A204.1 (cell line): Measurements from ENCODE around the gene BRIX1.

ENCODE experiments used
- FAIRE-seq: peaks from 2 replicates; lab custom pipeline; 2012; peaks lifted over from hg19 to GRCh38; lab: Jason Lieb, UNC

The BRIX1 gene, protein sequence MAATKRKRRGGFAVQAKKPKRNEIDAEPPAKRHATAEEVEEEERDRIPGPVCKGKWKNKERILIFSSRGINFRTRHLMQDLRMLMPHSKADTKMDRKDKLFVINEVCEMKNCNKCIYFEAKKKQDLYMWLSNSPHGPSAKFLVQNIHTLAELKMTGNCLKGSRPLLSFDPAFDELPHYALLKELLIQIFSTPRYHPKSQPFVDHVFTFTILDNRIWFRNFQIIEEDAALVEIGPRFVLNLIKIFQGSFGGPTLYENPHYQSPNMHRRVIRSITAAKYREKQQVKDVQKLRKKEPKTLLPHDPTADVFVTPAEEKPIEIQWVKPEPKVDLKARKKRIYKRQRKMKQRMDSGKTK

DNA sequence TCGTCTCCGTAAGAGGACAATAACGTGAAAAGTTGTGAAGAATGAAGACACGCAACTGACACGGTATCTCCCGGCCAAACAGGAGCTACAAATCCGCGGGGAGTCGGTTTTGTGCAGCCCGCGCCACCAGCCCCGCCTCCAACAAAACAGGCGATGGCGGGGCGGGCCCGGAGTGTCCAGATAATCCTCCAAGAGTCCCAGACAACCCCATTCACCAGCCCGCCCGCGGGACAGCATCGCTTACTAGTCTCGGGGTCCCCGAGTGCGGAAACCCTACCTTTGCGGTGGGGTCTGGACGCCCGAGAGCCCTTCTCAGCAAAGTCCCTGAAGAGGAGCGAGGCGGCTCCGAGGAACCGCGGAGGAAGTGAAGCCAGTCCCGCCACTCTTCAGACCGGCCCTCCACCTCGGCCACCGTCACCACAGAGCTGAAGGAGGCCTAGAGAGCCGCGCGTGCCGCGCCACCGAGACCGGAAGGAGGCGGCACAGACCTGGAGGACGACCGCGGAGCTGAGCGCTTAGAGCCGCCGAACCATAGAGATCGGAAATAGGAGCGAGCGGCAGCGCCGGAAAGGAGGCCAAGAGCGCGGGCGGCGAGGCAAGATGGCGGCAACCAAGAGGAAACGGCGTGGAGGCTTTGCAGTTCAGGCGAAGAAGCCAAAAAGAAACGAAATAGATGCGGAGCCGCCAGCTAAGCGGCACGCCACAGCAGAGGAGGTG lies at the start of gene BRIX1, which contains the start of gene RAD1:
TSS of gene BRIX1 (plus strand) at position 573 of the 717 bp plus-strand sequence. CDS start at position 601, 28 bp downstream.
TSS of gene RAD1 (minus strand) at position 366 of the 717 bp plus-strand sequence. CDS start 612 bp downstream, outside the sequence.
- FAIRE-seq, result peak; percentile 89

DNA sequence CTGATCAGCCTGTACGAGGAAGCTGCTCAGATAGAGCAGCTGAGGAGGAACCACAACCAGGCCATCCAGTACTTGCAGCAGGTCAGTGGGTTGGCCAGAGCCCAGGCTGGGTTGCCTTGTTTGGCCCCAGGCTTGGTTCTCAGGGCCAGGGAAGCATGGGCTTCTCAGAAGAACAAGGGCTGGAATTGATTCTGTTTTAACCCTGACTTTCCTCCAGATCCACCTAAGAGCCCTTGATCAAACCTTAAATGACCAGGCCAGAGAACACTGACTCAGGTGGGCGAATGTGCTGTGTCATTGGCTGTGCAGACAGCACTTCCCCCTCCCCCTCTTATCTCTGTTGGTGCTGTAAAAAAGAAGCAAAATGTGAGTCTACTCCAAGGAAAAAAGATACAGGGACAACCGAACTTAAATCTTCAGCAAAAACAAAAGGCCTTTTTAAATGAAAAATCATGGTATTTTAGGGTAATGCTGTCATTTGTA lies 48.5 kb upstream of the BRIX1 start:
- FAIRE-seq, result no peak

DNA sequence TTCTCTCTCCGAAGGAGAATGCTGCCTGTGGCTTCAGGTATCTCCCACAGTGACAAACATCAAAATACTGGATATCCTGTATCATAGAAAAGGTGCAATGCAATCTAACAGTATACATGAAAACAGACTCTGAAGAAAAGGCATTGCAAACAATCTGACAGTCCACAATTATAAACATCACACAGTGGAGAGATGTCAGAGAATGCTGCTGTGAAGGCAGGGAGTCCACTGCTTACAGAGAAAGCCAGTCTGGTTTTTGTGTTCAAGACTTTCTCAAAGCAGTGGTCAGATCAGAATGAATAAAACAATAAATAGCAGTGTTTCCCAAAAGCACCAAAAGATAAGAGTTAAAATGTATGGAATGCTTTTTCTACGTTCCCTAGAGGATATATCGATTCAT lies 47.9 kb upstream of the BRIX1 start:
- FAIRE-seq, result no peak

DNA sequence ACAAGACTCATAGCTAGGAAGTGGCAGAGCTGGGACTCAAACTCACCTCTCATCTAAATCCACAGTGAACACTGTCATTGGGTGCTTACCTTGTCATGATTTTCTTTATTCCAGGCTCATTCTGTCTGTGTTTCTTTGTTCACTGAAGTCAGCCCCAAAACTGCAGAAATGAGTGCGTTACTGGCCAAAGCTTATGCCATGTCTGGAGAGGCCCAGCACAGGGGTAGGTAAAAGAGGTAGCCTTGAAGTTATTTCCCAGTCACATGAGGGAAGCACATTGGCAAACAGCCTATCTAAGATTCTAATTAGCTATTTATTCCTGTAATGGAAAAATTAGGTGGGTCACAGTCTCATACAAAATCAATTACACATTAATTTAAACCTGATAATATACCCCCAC lies 46.7 kb upstream of the BRIX1 start:
- FAIRE-seq, result no peak

DNA sequence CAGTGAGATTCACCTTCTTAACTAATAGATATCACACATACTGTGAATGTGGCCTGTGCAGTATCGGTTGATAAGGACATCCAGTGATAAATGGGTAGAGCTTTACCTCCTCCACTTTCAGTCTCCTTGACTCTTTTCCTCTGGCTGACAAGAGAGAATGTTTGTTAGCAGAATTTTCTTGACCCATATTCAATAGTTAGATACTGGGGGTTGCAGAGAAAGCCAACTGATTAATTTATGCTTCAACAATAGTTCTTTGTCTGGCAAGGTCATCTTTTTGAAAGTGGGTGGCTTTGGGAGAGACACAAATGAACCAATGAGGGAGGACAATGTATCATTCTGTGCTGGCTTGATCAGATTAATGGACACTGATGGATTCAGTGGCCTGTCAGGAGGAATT lies 46.3 kb upstream of the BRIX1 start:
- no peak for FAIRE-seq

DNA sequence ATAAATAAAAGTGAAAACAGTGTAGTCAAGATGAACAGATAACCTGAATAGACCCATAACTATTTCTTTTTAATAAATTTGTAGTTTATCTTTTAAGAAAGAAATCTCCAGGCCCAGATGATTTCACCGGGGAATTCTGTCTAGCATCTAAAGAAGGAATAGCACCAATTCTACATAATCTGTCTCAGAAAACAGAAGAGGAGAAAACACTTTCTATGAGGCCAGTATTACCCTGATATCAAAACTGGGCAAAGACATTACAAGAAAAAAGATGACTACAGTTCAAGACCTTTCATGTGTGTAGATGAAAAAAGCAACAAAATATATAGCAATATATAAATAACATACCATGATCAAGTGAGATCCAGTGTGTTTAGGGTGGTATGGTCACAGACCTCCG lies 45.1 kb upstream of the BRIX1 start:
- FAIRE-seq, result no peak

DNA sequence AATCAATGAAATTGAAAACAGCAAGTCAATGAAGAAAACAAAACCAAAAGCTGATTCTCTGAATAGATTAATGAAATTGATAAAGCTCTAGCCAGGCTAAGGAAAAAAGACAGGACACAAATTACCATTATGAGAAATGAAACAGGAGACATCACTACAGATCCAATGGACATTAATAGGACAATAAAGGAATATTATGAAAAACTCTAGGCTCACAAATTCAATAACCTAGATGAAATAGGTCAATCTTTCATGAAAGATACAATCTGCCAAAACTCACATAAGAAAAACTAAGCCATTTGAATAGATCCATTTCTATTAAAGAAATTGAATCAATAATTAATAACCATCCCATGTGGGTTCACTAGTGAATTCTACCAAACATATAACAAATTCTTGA lies 39.2 kb upstream of the BRIX1 start:
- FAIRE-seq, result no peak

DNA sequence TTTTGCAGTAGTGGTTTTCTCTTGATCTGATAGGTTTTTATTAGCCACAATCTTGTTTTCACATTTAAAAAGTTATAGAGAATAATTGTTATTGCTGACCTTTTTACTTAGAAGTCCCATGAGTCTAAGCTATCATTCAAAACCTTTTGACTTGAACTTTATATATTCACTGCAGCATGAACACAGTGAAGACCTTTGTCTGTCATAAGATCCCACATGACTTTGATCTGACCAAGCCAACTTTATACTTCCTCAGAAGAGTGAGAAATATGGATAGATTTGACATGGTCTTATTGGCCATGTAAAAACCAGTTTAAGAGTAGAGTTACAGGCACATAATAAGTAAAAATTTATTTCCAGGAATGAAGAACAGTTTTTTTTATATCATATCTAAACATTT lies 34.3 kb upstream of the BRIX1 start:
- no peak for FAIRE-seq

DNA sequence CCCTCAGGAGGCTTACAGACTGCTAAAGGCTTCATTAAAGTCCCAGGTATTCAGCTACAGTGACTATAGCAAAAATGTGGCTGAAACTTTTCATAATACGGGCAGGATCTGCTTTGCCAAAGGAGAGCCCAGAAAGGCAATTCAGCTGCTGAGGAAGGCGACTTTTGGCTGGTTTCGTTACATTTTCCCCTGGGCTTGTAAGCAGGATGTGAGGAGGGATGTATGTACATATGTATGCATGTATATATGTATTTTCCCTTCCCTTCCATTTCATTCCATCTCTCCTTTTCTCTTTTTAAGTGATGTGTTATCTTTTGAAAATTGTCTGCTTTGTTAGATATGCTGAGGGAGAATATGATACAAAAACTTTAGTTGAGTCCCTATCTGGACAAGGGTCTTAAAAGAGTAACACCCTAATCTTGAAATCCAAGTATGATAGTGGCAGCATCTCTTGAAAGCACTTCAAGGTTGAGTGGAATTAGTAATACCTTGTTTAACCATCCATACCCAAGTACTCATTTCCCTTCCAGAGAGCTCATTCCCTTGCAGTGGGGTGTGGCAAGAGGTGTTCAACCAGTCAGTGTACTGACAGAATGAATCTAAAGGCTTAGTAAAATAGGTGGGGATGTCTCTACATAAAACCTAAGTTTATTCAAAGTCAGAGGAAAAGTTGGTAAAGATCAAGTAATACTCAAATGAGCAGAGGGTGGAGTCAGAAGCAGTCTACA lies 29.0 kb upstream of the BRIX1 start:
- no peak for FAIRE-seq

DNA sequence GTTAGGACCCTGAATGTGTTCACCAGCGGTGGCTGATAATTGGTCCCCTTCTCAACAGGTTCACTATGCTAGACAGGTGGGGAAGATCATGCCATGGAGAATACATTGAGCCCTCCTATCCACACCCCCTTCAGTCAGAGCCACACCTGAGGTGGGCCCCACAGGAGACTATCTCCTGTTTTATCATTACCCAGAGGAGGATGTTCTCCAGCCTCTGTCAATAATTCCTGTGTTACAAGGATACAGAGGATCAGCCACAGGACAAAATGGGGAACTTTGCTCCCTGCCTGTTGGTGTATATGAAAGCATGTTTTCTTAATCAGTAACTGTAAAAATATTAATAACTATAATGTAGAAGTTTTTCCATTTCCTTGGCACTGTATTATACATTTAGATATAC lies 26.1 kb upstream of the BRIX1 start:
- FAIRE-seq, result no peak

DNA sequence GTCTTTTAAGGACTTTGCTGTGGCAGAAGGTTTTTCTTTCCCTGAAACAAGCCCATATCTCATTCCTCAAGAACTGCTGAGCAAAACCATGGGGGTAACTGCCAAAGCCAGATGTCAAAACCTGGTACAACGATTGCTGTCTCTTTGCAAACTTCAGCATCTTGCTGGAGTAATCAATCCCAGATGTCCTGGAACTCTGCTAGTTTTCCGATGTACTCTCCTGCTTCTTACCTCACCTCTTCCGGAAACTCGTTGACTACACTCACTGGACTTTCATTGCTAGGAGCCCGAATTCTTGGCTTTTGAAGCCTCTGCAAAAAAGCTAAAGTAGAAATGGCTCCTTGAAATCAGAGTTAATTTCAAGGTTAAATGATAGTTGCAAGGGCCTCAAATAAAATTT lies 23.5 kb upstream of the BRIX1 start:
- FAIRE-seq, result no peak

DNA sequence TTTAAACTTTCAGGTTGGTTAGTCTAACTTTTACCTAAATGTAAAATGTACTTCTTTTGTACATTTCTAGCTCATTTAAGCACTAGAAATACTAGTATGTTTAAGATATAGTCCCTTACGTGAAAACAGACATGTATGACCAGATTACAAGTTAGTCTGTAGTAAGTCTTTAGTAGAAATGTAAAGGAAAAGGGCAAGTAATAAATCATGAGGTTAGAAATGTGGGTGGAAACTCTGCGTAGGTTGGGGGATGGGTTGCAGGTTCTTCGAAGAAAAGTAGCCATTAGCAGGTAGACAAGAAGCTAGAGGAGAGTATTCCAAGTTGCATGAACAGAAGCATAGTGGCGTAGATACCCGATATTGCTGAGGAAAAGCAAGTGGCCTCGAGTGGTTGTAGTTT lies 23.1 kb upstream of the BRIX1 start:
- no peak for FAIRE-seq

DNA sequence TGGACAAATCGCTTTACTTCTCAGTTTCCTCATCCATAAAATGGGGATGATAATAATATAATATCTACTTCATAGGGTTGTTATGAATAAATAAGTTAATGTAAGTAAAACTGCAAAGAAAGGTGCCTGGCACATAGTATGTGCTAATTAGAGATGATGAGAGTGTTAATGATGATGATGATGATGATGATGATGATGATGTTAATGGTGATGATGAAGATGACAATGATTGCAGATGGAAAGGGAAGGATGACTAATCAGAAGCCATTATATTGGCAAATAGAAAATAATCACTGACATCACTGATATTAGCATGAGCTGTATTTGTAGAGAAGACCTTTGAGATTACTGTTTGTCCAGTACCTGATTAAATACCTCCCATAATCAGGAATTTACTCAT lies 20.8 kb upstream of the BRIX1 start:
- FAIRE-seq, result no peak

DNA sequence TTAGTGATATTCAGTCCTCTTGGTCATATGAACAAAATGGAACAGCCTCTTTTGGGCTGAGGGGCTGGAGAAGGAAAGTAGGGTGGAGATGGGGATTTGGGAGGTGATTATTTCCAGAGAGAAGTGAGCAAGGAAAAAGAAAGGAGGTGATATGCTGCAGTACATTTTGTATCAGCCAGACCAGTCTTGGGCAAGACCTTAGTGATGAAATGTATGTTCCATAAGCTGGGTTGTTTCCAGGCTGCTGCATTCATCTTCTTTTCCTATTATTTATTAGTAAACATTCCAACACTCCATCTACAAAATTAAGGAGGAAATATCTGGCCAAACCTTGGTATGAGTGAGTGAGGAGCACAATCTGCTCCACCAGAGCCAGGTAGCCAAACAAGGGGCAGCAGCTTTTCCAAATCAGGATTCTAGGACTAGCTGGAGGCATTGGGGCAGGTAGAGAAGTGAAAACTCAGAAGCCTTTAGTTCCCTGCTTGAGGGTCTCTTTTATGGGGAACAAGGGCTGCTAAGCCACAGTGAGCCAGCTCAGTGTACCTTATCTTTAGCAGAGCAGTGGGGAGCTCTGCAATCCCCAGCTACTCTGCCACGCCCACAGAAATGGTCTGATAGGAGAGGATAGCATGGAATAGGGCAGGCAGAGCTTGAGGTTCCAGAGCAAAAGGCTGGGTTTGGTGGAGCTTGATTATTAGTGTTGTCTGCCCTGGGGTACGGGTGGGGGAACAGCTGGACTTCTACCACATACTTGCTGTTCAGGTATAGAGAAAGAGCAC lies 19.7 kb upstream of the BRIX1 start:
- FAIRE-seq, result no peak

DNA sequence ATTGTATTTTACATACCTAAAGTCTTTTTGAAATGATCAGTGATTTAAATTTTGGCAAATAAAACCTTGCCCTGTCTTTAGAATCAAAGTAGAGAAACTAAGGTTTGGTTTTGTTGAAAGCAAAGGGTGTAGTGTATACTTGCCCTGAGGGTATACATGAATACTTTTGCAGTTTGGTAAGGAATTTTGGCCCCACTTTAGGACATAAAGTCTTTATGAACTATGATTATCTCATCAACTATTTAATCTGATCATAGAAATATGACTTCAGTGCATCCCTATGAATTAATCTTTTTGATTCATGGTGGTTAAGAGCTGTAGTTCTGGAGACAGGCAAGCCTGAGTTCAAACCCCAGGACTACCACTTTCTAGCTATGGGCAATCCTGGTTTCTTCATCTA lies 17.9 kb upstream of the BRIX1 start:
- no peak for FAIRE-seq

DNA sequence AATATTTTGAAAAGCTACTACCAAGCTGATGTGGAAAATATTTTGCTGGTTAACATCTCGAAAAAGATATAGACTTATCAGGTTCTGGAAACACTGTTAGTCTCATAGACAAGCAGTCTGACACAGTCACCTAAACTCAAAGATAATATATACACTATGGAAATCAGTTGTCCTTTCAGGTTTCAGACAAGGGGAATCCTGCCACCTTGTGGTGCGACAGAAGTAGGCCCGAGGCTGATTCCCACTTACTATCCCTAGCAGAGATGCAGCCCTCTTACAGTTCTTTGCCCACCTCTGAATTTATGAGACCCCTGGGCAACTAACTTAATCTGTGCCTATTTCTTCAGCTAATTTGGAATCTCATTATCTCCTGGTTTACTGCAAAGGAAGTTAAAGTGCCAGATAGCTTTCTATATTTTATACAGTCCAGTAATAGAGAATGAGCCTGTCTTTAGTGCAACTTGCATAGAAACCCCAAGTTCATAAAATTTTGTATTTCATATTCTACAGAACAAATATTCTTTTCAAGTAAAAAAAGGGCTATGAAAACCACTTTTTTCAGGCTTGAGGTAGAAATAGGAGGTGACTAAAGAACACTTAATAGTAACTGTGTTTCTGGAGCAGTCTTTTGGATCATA lies 17.1 kb upstream of the BRIX1 start:
- peak; percentile 90 for FAIRE-seq

DNA sequence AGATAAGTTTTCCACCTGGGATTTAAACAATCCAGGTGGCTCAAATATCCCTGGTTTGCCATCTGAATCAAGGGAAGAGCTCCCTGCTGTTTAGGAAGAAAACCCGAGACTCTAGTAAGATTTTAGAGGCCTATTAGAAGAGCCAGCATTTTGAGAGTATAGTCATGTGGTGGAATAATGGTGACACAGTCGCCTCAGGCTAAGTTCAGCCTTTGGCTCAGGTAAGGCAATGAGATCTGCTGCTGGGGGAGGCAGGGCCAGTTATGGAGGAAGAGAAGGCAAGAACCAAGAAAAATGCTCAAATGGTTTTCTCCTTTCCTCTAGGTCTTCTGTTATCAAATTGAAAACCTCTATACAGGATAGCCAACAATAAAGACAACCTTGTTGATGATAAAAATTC lies 16.4 kb upstream of the BRIX1 start:
- no peak for FAIRE-seq

DNA sequence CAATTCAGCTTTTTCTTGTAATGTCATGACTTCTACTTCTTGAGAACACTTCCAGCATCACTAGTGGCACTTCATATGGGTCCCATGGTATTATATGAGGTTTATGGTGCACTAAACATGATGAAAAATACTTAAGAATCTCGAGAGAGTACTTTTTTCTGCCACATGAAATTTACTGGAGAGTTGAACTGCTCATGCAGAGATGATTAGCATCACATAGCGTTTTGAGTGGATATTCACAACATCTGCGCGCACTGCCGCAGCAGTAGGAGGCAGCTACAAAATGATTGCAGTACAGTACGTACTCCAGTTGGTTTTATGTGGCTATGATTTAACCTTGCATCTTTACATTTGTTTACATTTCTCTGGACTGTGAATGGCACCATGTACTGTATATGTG lies 14.9 kb upstream of the BRIX1 start:
- FAIRE-seq, result no peak

DNA sequence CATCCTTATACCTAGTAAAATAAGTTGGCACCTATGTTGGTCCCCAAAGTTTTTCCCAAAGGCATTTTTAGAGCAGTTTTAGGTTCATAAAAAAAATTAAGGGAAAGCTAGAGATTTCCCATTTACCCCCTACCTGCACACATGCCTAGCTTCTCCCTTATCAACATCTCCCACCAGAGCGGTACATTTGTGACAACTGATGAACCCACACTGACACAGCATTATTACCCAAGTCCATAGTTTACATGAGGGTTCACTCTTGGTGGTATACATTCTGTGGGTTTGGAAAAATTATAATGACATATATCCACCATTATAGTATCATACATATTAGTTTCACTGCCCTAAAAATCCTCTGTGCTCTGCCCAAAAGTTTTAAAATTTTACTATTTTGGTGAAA lies 12.3 kb upstream of the BRIX1 start:
- FAIRE-seq, result no peak

DNA sequence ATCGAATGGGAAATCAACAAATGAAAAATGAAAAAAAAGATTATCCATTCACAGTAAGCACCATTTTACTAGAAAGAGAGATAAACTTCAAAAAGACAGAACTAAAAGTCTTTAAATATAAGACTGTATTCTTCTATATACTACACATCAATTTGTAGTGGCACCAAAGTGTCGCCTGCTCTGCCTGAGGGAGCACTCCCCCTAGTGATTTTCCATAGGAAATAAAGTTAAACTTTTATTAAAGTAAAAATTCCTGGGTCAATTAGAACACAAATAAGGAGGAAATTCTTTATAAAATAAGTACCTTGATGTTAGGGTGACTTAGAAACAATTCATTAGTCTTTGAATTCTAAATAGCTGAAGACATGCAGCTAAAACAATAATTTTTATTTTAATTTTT lies 9.9 kb upstream of the BRIX1 start:
- peak; percentile 90 for FAIRE-seq

DNA sequence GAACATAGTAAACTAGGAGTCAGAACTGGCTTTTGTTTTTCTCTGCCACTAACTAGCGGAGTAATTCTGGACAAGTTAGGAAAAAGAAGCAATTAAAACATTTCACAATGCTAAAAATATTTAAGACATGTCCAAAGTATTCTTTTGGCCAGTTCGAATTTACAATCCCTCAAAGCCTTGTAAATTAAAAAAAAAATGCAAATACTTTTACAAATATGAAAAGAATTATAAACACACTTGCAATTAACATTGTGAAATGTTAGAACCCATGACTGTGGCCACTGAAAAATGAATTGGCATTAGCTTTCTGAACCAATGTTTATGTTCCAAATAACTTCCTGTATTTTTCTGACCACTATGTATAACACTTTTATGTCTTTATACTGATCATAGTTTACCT lies 2.4 kb upstream of the BRIX1 start:
- FAIRE-seq, result no peak

DNA sequence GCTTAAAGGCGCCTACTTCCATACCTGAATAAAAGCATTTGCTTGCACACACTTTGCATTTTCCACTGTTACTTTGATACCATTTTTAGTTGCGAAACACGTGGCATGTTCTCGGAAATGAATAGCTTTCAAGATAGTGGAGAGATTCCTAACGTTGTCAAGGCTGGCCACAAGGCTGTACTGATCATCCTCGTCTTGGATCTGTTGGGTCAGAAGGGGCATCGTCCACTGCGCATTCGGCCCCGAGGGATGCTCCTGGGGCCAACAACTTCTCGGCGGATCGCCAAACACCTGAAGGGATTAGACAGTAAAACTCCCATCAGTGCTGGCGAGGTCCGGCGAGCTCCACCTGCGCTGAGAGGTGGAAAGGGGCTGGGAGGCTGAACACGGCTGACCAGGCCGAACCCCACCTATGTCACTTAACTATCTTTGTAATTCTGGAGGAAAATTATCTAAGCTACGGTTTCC lies 806 bp upstream of the BRIX1 start:
- FAIRE-seq, result no peak
